GM12873 (cell line): ENCODE data around the gene RAB13.

ENCODE experiments used
- TF ChIP-seq, protein P1 (sequence below): IDR thresholded peaks from 2 replicates; pipeline ENCODE4 v1.5.1; 2012; ENCODE audit warnings: low read depth, mild to moderate bottlenecking, moderate library complexity, low read length, control low read depth; ENCODE audit not compliant: insufficient read depth; ENCODE audit errors: missing control alignments

Gene RAB13

DNA sequence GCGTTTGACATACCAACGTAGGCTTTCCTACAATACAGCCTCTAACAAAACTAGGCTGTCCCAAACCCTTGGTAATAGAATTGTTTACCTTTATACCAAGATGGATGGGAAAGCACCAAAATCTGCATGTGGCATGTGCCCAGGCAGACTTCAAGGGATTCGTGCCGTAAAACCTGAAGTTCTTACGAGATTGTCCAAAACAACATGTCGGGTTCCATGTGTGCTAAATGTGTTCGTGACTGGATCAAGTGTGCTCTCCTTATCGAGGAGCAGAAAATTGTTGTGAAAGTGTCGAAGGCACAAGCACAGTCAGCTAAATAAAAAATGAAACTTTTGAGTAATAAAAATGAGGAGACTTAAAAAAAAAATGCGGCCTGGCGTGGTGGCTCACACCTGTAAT, 9.5 kb upstream of the RAB13 start:
- TF ChIP-seq, protein P1, sequence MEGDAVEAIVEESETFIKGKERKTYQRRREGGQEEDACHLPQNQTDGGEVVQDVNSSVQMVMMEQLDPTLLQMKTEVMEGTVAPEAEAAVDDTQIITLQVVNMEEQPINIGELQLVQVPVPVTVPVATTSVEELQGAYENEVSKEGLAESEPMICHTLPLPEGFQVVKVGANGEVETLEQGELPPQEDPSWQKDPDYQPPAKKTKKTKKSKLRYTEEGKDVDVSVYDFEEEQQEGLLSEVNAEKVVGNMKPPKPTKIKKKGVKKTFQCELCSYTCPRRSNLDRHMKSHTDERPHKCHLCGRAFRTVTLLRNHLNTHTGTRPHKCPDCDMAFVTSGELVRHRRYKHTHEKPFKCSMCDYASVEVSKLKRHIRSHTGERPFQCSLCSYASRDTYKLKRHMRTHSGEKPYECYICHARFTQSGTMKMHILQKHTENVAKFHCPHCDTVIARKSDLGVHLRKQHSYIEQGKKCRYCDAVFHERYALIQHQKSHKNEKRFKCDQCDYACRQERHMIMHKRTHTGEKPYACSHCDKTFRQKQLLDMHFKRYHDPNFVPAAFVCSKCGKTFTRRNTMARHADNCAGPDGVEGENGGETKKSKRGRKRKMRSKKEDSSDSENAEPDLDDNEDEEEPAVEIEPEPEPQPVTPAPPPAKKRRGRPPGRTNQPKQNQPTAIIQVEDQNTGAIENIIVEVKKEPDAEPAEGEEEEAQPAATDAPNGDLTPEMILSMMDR, result no peak

GRCh38 chr1:153995202-153995601, 9.1 kb upstream of the RAB13 start:
- TF ChIP-seq, protein P1, result no peak

DNA sequence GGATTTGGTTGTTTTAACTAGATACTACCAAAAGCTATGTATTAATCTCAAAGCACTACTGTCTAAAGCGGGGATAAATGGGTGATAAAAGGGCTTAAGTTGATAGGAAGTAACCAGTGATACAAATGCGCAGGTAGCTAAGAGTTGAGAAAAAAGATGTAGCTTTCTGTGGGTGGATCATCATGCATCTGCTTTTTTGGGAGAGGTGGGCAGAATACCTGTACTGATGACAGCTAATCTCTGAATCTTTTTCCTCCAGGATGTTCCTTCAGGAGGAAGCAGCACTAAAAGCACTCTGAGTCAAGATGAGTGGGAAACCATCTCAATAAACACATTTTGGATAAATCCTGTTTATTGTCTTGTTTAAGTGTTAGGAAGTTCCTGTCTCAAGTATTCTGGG, 5.7 kb upstream of the RAB13 start:
- TF ChIP-seq, protein P1, result no peak

GRCh38 chr1:153991151-153991630, 5.1 kb upstream of the RAB13 start:
- TF ChIP-seq, protein P1, result no peak

- TF ChIP-seq, protein P1, result no peak
Measured at GRCh38 chr1:153990468-153991150, 4.5 kb upstream of the RAB13 start, which contains the start of gene RPS27. Gene RPS27 (plus strand): TSS chr1:153990762. CDS start chr1:153990797, 35 bp downstream.

DNA sequence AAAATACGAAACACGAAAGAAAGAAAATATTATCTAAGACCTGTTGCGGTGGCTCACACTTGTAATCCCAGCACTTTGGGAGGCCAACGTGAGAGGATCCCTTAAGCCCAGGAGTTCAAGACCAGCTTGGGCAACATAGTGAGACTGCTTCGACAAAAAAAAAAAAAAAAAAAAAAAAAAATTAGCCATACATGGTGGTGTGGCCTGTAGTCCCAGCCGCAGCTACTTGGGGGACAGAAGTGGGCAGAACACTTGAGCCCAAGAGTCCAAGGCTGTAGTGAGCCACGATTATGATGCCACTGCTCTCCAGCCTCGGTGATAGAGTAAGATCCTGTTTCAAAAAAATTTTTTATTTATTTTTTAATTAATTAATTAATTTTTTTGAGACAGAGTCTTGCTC, 1.5 kb upstream of the RAB13 start:
- TF ChIP-seq, protein P1, result no peak

- TF ChIP-seq, protein P1, result no peak
Measured at GRCh38 chr1:153985341-153985912, 712 bp downstream of the RAB13 start.
